ENCODE results near the gene BORCS5.
A peak's percentile ranks its signal among the peaks of the same experiment; 100 is the strongest.

Gene BORCS5

DNA sequence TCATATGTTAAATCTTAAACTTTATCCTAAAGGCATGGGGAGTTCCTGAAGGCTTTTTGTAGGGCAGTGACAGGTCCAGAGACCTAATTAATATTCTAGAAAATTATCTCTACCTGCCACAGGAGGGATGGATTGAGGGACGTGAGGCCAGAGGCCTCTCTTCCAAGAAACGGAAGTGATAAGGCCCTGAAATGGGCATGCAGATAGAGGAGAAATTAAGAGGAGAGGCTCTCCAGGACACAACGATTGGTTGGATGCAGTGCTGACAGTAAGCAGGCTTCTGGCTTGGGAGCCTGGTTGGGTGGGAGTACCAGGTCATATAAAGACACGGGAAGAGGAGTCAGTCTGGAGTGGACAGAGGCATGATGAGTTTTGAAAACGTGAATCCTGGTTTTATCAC lies 3.1 kb upstream of the BORCS5 start:
- 79 to 83% methylated on average over 4 to 5 of the region's 5 CpGs for WGBS, 2 experiments
- Histone ChIP-seq H3K27ac (ENCODE audit: insufficient read depth, low read depth, low read length, poor library complexity, severe bottlenecking) (no peak overlapping the region), H3K27me3 (ENCODE audit: control insufficient read depth, insufficient read depth, low read length, poor library complexity, severe bottlenecking) (peaks cover 17% of the 10 kb centered on the region), H3K4me3 (ENCODE audit: insufficient read depth, low read depth, low read length) (no peak overlapping the region), H3K4me1 (ENCODE audit: control insufficient read depth, insufficient read depth, low read length) (peaks cover 6% of the 10 kb centered on the region), H3K9me3 (ENCODE audit: control insufficient read depth, low read length) (no peaks in the 10 kb centered on the region), H3K36me3 (ENCODE audit: control insufficient read depth, insufficient read depth, low read length) (no peaks in the 10 kb centered on the region)

GRCh38 chr12:12356467-12356895 lies 397 bp upstream of the BORCS5 start:
- H3K4me3 ChIP-seq (ENCODE audit: insufficient read depth, low read depth, low read length) = peak overlapping the region; percentile 72
- WGBS, 2 experiments = 74 to 82% methylated on average over 5 of the region's 5 CpGs

DNA sequence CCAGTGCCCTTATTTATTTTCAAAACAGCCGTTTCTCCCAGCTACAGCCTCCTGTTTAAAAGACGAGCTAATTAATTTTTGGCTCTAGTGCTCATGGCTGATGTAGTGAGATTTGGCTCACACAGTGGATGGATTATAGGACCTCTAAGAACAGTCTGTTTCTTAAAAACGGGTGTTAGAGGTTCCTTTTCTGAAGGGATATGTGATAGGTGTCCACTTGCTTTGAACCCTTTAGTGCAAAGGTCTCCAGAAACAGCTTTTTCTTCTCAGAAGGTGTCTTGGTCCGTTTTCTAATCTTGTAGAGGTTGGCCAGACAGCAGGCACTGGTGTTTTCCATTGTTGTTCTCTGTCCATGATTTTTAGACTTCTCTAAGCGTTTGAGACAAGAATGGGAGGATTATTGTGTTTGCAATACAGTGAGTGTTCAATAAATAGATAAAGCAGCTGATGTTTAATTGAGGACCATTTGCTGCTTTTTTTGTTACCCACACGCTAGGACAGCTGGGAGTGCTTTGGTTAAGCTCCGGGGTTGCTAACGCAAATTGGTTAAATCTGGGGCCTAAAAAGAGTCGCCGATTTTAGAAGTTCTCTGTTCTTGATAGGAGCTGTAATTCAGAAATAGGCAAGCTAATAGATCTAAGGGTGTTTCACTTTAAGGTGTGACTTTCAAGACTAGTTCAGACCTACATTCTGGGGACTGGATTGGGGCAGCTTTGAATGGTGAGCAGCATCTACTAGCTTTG lies 1.0 kb downstream of the BORCS5 start:
- Histone ChIP-seq H3K27me3 (ENCODE audit: control insufficient read depth, insufficient read depth, low read length, poor library complexity, severe bottlenecking) (no peaks in the 10 kb centered on the region), H3K36me3 (ENCODE audit: control insufficient read depth, insufficient read depth, low read length) (no peaks in the 10 kb centered on the region), H3K9me3 (ENCODE audit: control insufficient read depth, low read length) (no peaks in the 10 kb centered on the region), H3K4me1 (ENCODE audit: control insufficient read depth, insufficient read depth, low read length) (peaks cover 6% of the 10 kb centered on the region), H3K4me3 (ENCODE audit: insufficient read depth, low read depth, low read length) (peak overlapping the region; percentile 72), H3K27ac (ENCODE audit: insufficient read depth, low read depth, low read length, poor library complexity, severe bottlenecking) (peak overlapping the region; percentile 64)
- 48 to 53% methylated on average over 10 of the region's 10 CpGs for WGBS, 2 experiments

More at GRCh38 chr12:12356467-12356895, 397 bp upstream of the BORCS5 start:
- Histone ChIP-seq H3K4me1 (ENCODE audit: control insufficient read depth, insufficient read depth, low read length) (peaks cover 6% of the 10 kb centered on the region), H3K36me3 (ENCODE audit: control insufficient read depth, insufficient read depth, low read length) (no peaks in the 10 kb centered on the region), H3K27me3 (ENCODE audit: control insufficient read depth, insufficient read depth, low read length, poor library complexity, severe bottlenecking) (no peaks in the 10 kb centered on the region), H3K27ac (ENCODE audit: insufficient read depth, low read depth, low read length, poor library complexity, severe bottlenecking) (no peak overlapping the region), H3K9me3 (ENCODE audit: control insufficient read depth, low read length) (no peaks in the 10 kb centered on the region)

GRCh38 chr12:12358528-12358927 lies 1.6 kb downstream of the BORCS5 start:
- no peaks in the 10 kb centered on the region for H3K9me3 ChIP-seq (ENCODE audit: control insufficient read depth, low read length)
- no peak overlapping the region for H3K27ac ChIP-seq (ENCODE audit: insufficient read depth, low read depth, low read length, poor library complexity, severe bottlenecking)
- H3K4me1 ChIP-seq (ENCODE audit: control insufficient read depth, insufficient read depth, low read length) = peaks cover 6% of the 10 kb centered on the region
- H3K4me3 ChIP-seq (ENCODE audit: insufficient read depth, low read depth, low read length) = no peak overlapping the region
- WGBS, 2 experiments = 90 to 95% methylated on average over 2 to 3 of the region's 4 CpGs
- no peaks in the 10 kb centered on the region for H3K36me3 ChIP-seq (ENCODE audit: control insufficient read depth, insufficient read depth, low read length)
- H3K27me3 ChIP-seq (ENCODE audit: control insufficient read depth, insufficient read depth, low read length, poor library complexity, severe bottlenecking) = no peaks in the 10 kb centered on the region

- Histone ChIP-seq H3K27ac (ENCODE audit: insufficient read depth, low read depth, low read length, poor library complexity, severe bottlenecking) (no peak overlapping the region), H3K4me3 (ENCODE audit: insufficient read depth, low read depth, low read length) (no peak overlapping the region)
- 92 to 94% methylated on average over 4 of the region's 4 CpGs for WGBS, 2 experiments
Observed at GRCh38 chr12:12364787-12365445, 8.0 kb downstream of the BORCS5 start.

GRCh38 chr12:12365446-12365802 lies 8.5 kb downstream of the BORCS5 start:
- Histone ChIP-seq H3K9me3 (ENCODE audit: control insufficient read depth, low read length) (no peaks in the 10 kb centered on the region), H3K27me3 (ENCODE audit: control insufficient read depth, insufficient read depth, low read length, poor library complexity, severe bottlenecking) (no peaks in the 10 kb centered on the region), H3K27ac (ENCODE audit: insufficient read depth, low read depth, low read length, poor library complexity, severe bottlenecking) (no peak overlapping the region), H3K4me1 (ENCODE audit: control insufficient read depth, insufficient read depth, low read length) (no peaks in the 10 kb centered on the region), H3K4me3 (ENCODE audit: insufficient read depth, low read depth, low read length) (no peak overlapping the region), H3K36me3 (ENCODE audit: control insufficient read depth, insufficient read depth, low read length) (no peaks in the 10 kb centered on the region)
- WGBS, 2 experiments = 78 to 86% methylated on average over 3 of the region's 5 CpGs

More at GRCh38 chr12:12364787-12365445, 8.0 kb downstream of the BORCS5 start:
- no peaks in the 10 kb centered on the region for H3K36me3 ChIP-seq (ENCODE audit: control insufficient read depth, insufficient read depth, low read length)
- no peaks in the 10 kb centered on the region for H3K9me3 ChIP-seq (ENCODE audit: control insufficient read depth, low read length)
- H3K4me1 ChIP-seq (ENCODE audit: control insufficient read depth, insufficient read depth, low read length) = no peaks in the 10 kb centered on the region
- no peaks in the 10 kb centered on the region for H3K27me3 ChIP-seq (ENCODE audit: control insufficient read depth, insufficient read depth, low read length, poor library complexity, severe bottlenecking)

DNA sequence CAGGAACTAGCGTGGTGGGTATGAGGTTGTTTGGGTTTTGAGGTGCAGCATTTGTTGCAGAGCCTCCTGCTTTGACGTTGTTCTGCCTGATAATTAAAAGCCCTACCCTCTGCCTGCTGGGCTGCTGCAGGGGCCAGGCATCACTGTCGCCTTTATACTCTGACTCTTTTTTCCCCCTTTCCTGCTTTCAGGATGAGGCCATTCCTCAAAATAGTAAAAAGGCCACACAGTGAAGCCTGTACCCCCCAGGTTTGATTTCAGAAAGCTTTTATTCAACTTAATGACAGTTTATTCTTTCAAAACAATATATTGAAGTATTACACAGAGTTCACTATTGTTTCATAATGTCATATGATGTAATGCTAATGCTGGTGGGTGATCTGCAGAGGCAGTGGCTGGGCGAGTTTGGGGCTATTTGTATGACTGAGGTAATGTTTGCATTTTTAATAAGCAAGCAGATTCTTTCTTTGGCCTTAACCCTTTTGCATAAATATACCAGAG lies 9.1 kb downstream of the BORCS5 start:
- Histone ChIP-seq H3K27me3 (ENCODE audit: control insufficient read depth, insufficient read depth, low read length, poor library complexity, severe bottlenecking) (no peaks in the 10 kb centered on the region), H3K9me3 (ENCODE audit: control insufficient read depth, low read length) (no peaks in the 10 kb centered on the region), H3K4me3 (ENCODE audit: insufficient read depth, low read depth, low read length) (no peak overlapping the region), H3K36me3 (ENCODE audit: control insufficient read depth, insufficient read depth, low read length) (no peaks in the 10 kb centered on the region), H3K27ac (ENCODE audit: insufficient read depth, low read depth, low read length, poor library complexity, severe bottlenecking) (no peak overlapping the region), H3K4me1 (ENCODE audit: control insufficient read depth, insufficient read depth, low read length) (no peaks in the 10 kb centered on the region)
- 31 to 45% methylated on average over 3 to 4 of the region's 4 CpGs for WGBS, 2 experiments

- H3K4me1 ChIP-seq (ENCODE audit: control insufficient read depth, insufficient read depth, low read length) = no peaks in the 10 kb centered on the region
- no peaks in the 10 kb centered on the region for H3K9me3 ChIP-seq (ENCODE audit: control insufficient read depth, low read length)
- H3K4me3 ChIP-seq (ENCODE audit: insufficient read depth, low read depth, low read length) = no peak overlapping the region
- 93 to 98% methylated on average over 4 of the region's 4 CpGs for WGBS, 2 experiments
- H3K36me3 ChIP-seq (ENCODE audit: control insufficient read depth, insufficient read depth, low read length) = no peaks in the 10 kb centered on the region
- no peaks in the 10 kb centered on the region for H3K27me3 ChIP-seq (ENCODE audit: control insufficient read depth, insufficient read depth, low read length, poor library complexity, severe bottlenecking)
- no peak overlapping the region for H3K27ac ChIP-seq (ENCODE audit: insufficient read depth, low read depth, low read length, poor library complexity, severe bottlenecking)
Observed at GRCh38 chr12:12366701-12367481, 10.0 kb downstream of the BORCS5 start.

DNA sequence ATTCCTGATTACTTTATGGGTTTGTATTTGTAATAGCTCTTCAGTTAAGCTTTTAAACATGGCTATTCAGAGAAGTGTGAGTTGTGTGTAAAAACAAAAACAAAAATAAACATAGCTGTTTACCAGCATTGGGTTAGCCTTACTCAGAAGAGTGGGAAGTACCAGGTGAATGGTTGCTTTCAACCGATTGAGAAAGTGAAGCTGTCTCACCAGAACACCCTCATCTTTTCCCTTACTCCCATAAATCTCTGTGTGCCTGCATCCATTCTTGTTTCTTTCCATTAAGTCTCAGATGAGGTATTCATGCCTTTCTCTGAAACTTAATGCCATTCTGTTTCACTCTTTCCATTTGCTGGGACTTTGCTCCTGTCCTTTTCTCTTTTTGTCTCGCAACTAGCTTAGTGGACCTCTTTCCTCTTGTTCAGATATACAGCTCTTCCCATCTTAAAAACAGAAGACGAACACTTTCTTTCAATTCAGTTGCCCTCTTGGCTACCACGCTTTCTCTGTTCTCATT lies 10.7 kb downstream of the BORCS5 start:
- H3K9me3 ChIP-seq (ENCODE audit: control insufficient read depth, low read length) = no peaks in the 10 kb centered on the region
- WGBS, 2 experiments = 90 to 94% methylated on average over 4 of the region's 4 CpGs
- no peak overlapping the region for H3K4me3 ChIP-seq (ENCODE audit: insufficient read depth, low read depth, low read length)
- no peaks in the 10 kb centered on the region for H3K27me3 ChIP-seq (ENCODE audit: control insufficient read depth, insufficient read depth, low read length, poor library complexity, severe bottlenecking)
- H3K4me1 ChIP-seq (ENCODE audit: control insufficient read depth, insufficient read depth, low read length) = no peaks in the 10 kb centered on the region
- no peaks in the 10 kb centered on the region for H3K36me3 ChIP-seq (ENCODE audit: control insufficient read depth, insufficient read depth, low read length)
- no peak overlapping the region for H3K27ac ChIP-seq (ENCODE audit: insufficient read depth, low read depth, low read length, poor library complexity, severe bottlenecking)
